HUES64 (cell line): ENCODE results near the gene STPG1.
A peak's percentile ranks its signal among the peaks of the same experiment; 100 is the strongest.

Source experiments
- H3K27ac ChIP-seq: 2 replicates; pipeline ENCODE4 v1.7.0; 2013; ENCODE audit warnings: low read depth, low read length, inconsistent platforms
- H3K27me3 ChIP-seq: 2 replicates; pipeline ENCODE4 v1.6.1; 2013; ENCODE audit warnings: mild to moderate bottlenecking, low read length; ENCODE audit not compliant: insufficient read depth
- H3K36me3 ChIP-seq: 2 replicates; pipeline ENCODE4 v1.6.1; 2013; ENCODE audit warnings: mild to moderate bottlenecking, low read length; ENCODE audit not compliant: insufficient read depth
- H3K4me1 ChIP-seq: 2 replicates; pipeline ENCODE4 v1.6.1; 2013; ENCODE audit warnings: mild to moderate bottlenecking, low read length, moderate library complexity; ENCODE audit not compliant: insufficient read depth
- H3K4me3 ChIP-seq: 2 replicates; pipeline ENCODE4 v1.5.1; 2013; ENCODE audit warnings: mild to moderate bottlenecking, low read length, moderate library complexity
- H3K9ac ChIP-seq: 2 replicates; pipeline ENCODE4 v1.6.1; 2013; ENCODE audit warnings: mild to moderate bottlenecking, low read depth, low read length
- H3K9me3 ChIP-seq: 2 replicates; pipeline ENCODE4 v1.6.1; 2013; ENCODE audit warnings: low read depth, low read length; ENCODE audit not compliant: insufficient read depth
- WGBS: fragments of 150-250, 120-280 bp; methylation state at CpG from one replicate; pipeline ENCODE4 v1.1.7; 2013; ENCODE audit warnings: missing lambda C conversion rate; 5-methylcytosine and 5-hydroxymethylcytosine counted together

Gene STPG1

DNA sequence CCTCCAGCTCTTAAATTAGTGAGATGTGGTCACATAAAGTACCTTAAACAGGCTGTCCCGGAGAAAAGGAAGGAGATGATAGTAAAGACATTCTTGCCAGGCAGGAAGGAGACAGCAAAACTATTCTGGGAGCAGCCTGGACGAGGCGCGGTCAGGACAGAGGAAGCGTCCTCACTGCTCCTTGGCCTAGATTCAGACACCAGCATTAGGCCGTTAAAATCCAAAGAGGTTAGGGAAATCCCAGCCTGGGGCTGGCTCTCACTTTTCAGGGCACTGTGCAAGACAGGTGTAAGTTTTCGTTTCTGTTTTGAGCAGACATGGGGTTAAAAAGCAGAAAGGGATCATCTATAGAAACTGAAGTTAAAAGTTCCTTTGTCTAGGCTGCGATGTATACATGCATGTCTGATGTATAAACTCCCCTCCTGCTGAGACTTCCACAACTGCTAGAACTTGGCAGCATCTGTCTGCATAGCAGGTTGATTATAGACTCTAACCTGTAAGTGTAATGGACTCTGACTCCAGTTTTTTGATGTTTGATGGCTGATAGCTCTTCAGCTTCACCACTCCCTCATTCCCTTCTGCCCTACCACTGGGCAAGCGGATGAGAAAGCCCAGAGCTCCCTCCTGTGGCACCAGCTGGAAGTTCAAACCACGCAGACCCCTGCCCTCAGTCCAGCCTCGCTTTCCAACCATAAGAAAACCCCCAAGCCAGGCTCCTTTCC, 21.5 kb downstream of the STPG1 start:
- 0 out of 2 replicates have a peak overlapping the region, but pooled peaks have one; percentile 24 for H3K27ac ChIP-seq

GRCh38 chr1:24390924-24391782, 22.4 kb downstream of the STPG1 start:
- WGBS: 35% methylated on average over 12 of the region's 12 CpGs
- Histone ChIP-seq H3K9ac (no peak overlapping the region), H3K4me3 (no peak overlapping the region)

More for the DNA sequence above, 21.5 kb downstream of the STPG1 start:
- H3K4me1 ChIP-seq: peaks cover 24% of the 10 kb centered on the region
- 62% methylated on average over 11 of the region's 11 CpGs for WGBS
- no peaks in the 10 kb centered on the region for H3K27me3 ChIP-seq
- H3K36me3 ChIP-seq: no peaks in the 10 kb centered on the region
- no peak overlapping the region for H3K4me3 ChIP-seq
- H3K9me3 ChIP-seq: no peaks in the 10 kb centered on the region
- H3K9ac ChIP-seq: no peak overlapping the region

GRCh38 chr1:24389231-24389678, 24.3 kb downstream of the STPG1 start:
- H3K9ac ChIP-seq: no peak overlapping the region
- WGBS: 92% methylated on average over 4 of the region's 4 CpGs
- peaks cover 23% of the 10 kb centered on the region for H3K4me1 ChIP-seq
- H3K36me3 ChIP-seq: no peaks in the 10 kb centered on the region
- no peak overlapping the region for H3K4me3 ChIP-seq
- no peaks in the 10 kb centered on the region for H3K9me3 ChIP-seq
- no peaks in the 10 kb centered on the region for H3K27me3 ChIP-seq
- H3K27ac ChIP-seq: no peak overlapping the region

More at GRCh38 chr1:24390924-24391782, 22.4 kb downstream of the STPG1 start:
- no peaks in the 10 kb centered on the region for H3K36me3 ChIP-seq
- peaks cover 24% of the 10 kb centered on the region for H3K4me1 ChIP-seq
- H3K27me3 ChIP-seq: no peaks in the 10 kb centered on the region
- no peak overlapping the region for H3K27ac ChIP-seq
- H3K9me3 ChIP-seq: no peaks in the 10 kb centered on the region

GRCh38 chr1:24388331-24388885, 25.2 kb downstream of the STPG1 start:
- H3K9ac ChIP-seq: no peak overlapping the region
- WGBS: 96% methylated on average over 6 of the region's 8 CpGs

DNA sequence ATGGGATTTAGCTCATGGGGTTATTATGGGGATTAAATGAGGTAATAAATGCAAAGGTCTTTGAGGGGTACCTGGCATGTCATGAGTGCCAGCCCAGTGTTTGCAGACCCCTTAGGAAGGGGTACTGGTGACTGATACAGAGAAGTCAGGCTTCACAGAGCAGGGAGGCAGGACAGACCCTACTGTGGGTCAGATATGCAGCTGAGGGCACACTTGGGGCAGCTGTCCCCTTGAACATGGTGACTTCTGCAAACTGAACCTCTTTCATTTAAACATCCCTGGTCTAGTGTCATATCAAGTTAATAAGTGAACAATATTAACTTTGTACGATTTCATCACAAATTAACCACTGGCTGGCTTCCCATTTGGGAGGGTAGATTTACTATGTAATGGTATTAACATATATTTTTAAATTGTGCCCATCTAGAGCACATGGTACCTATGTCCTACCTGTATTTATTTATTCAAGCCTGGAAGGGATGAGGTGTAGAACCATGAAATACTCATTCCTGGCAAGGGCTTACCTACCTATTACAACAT, 25.9 kb downstream of the STPG1 start:
- no peaks in the 10 kb centered on the region for H3K27me3 ChIP-seq
- peaks cover 8% of the 10 kb centered on the region for H3K4me1 ChIP-seq
- H3K27ac ChIP-seq: no peak overlapping the region
- H3K4me3 ChIP-seq: no peak overlapping the region
- 80% methylated on average over 1 of the region's 1 CpG for WGBS
- H3K36me3 ChIP-seq: no peaks in the 10 kb centered on the region
- H3K9me3 ChIP-seq: no peaks in the 10 kb centered on the region
- H3K9ac ChIP-seq: no peak overlapping the region

More at GRCh38 chr1:24388331-24388885, 25.2 kb downstream of the STPG1 start:
- no peaks in the 10 kb centered on the region for H3K27me3 ChIP-seq
- no peaks in the 10 kb centered on the region for H3K36me3 ChIP-seq
- H3K9me3 ChIP-seq: no peaks in the 10 kb centered on the region
- no peak overlapping the region for H3K4me3 ChIP-seq
- H3K4me1 ChIP-seq: peaks cover 15% of the 10 kb centered on the region
- H3K27ac ChIP-seq: no peak overlapping the region

- WGBS: 95% methylated on average over 11 of the region's 11 CpGs
- Histone ChIP-seq H3K9ac (no peak overlapping the region), H3K27me3 (no peaks in the 10 kb centered on the region), H3K36me3 (no peaks in the 10 kb centered on the region), H3K9me3 (no peaks in the 10 kb centered on the region), H3K27ac (no peak overlapping the region), H3K4me3 (no peak overlapping the region), H3K4me1 (peaks cover 2% of the 10 kb centered on the region; the same call in 1 of the 2 replicates)
Measured at GRCh38 chr1:24386931-24387330, 26.7 kb downstream of the STPG1 start.

- Histone ChIP-seq H3K27ac (no peak overlapping the region), H3K9me3 (no peaks in the 10 kb centered on the region), H3K36me3 (no peaks in the 10 kb centered on the region), H3K27me3 (no peaks in the 10 kb centered on the region), H3K4me3 (no peak overlapping the region), H3K9ac (no peak overlapping the region), H3K4me1 (no peaks in the 10 kb centered on the region)
- WGBS: 94% methylated on average over 9 of the region's 9 CpGs
Measured at GRCh38 chr1:24386241-24386640, 27.3 kb downstream of the STPG1 start.

GRCh38 chr1:24385160-24385940, 28.2 kb downstream of the STPG1 start:
- WGBS: 76% methylated on average over 12 of the region's 12 CpGs
- H3K4me3 ChIP-seq: no peak overlapping the region
- H3K27ac ChIP-seq: no peak overlapping the region
- no peak overlapping the region for H3K9ac ChIP-seq
- no peaks in the 10 kb centered on the region for H3K27me3 ChIP-seq
- H3K9me3 ChIP-seq: no peaks in the 10 kb centered on the region
- H3K4me1 ChIP-seq: no peaks in the 10 kb centered on the region
- H3K36me3 ChIP-seq: no peaks in the 10 kb centered on the region

DNA sequence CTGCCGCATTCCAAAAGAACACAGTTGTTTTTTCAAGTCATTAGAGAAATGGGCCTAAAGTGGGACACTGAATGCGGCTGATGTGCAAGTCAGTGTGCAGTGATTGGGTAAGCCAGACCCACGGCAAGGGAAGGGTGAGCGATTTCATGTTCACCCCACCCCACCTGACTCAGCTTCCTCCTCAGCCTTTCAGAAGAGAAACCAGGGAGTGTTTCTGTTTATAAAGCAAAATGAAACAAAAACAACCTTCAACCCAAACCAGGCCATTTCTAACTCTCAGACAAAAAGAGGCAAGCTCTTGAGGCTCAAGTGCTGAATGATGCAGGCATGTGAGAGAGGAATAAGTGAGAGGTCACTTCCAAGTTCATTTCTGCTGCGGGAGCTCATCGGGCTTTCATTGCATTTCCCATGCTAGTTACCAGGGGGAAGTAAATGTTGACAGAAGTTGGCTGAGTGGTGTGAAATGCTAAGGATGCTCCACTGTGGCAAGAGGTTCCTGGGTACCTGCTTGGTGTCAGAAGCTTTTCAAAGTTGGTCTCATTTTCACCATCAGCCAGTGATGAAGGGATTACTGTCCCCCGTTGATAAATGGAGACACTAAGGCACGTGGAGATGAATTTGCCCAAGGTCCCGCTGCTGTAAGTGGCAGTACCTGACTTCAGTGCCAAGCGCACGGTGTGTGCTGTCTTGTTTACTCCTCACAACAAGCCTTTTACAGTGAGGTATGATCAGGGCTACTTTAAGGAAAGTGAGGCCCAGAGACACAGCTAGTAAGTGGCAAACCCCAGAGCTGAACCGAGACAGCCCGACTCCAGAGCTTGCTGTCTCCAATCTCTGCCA, 29.1 kb downstream of the STPG1 start:
- H3K4me3 ChIP-seq: no peak overlapping the region
- H3K9ac ChIP-seq: no peak overlapping the region
- H3K9me3 ChIP-seq: no peaks in the 10 kb centered on the region
- WGBS: 96% methylated on average over 11 of the region's 13 CpGs
- peaks cover 2% of the 10 kb centered on the region; the same call in 1 of the 2 replicates for H3K36me3 ChIP-seq
- no peak overlapping the region for H3K27ac ChIP-seq
- no peaks in the 10 kb centered on the region for H3K4me1 ChIP-seq
- H3K27me3 ChIP-seq: no peaks in the 10 kb centered on the region
